Measurements from ENCODE around the gene MTUS2. TPM values are rescaled to one million over a fixed set of nuclear protein-coding genes. Genes with fewer than 3 reads are reported as not detected.
"Not testable (repeated sequence)": the region's sequence is repeated elsewhere in the genome, so short reads cannot be mapped to it uniquely, and the experiment has no call there.

Gene MTUS2
- polyA plus RNA-seq, 2 of the 4 experiments (the other 2 are of a cell fraction): not detected

DNA sequence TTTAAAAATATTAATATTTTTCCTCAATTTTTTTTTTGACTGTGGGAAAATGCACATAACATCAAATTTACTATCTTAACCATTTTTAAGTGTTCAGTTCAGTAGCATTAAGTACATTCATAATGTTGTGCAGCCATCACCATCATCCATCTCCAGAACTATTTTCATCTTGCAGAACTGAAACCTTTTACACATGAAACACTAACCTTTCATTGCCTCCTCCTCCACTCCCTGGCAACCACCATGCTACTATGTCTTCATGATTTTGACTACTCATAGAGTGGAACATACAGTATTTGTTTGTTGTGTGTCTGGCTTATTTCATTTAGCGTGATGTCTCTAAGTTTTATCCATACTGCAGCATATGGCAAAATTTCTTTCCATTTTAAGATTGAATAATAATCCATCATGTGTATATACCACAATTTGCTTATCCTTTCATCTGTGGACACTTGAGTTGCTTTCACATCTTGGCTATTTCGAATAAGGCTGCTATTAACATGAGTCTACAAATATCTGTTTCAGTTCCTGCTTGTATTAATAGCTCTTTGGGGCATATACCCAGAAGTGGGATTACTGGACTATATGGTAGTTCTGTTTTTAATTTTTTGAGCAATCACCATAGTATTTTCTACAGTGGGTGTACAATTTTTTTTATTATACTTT, 376.4 kb downstream of the MTUS2 start:
- TF ChIP-seq JUNB (IDR thresholded peaks at IDR 0.05) (no peak), E2F6 (IDR thresholded peaks at IDR 0.05; ENCODE audit: borderline replicate concordance, low read depth) (no peak), HOXB5 (CRISPR knock-in tag; IDR thresholded peaks at IDR 0.05) (no peak), EHMT2 (IDR thresholded peaks at IDR 0.05; ENCODE audit: low read depth) (no peak)
- DNase-seq (ENCODE audit: low read depth in 1 of 2, low spot score in 1 of 2): no peak

GRCh38 chr13:29202753-29203152, 382.6 kb downstream of the MTUS2 start:
- H3K9me3 ChIP-seq; H3K4me3 ChIP-seq; H3K4me1 ChIP-seq; POLR2A ChIA-PET; H3K27ac ChIP-seq; H3K4me2 ChIP-seq; FAIRE-seq; CTCF ChIA-PET; DNase-seq (ENCODE audit: low read depth in 1 of 2, low spot score in 1 of 2); ATAC-seq: not testable (repeated sequence)
- 25% methylated on average over 5 of the region's 6 CpGs for WGBS (ENCODE audit: missing lambda C conversion rate)

More for the DNA sequence above, 376.4 kb downstream of the MTUS2 start:
- ChIA-PET CTCF (no interaction called here), POLR2A (no interaction called here)
- no peak overlapping the region for H3K4me3 ChIP-seq
- no peaks in the 10 kb centered on the region for H3K4me1 ChIP-seq
- no peak for ATAC-seq
- 4% methylated on average over 2 of the region's 2 CpGs for WGBS (ENCODE audit: missing lambda C conversion rate)
- no peak overlapping the region for H3K4me2 ChIP-seq
- no peaks in the 10 kb centered on the region for H3K9me3 ChIP-seq
- H3K27ac ChIP-seq: no peak overlapping the region
- no peak for FAIRE-seq

DNA sequence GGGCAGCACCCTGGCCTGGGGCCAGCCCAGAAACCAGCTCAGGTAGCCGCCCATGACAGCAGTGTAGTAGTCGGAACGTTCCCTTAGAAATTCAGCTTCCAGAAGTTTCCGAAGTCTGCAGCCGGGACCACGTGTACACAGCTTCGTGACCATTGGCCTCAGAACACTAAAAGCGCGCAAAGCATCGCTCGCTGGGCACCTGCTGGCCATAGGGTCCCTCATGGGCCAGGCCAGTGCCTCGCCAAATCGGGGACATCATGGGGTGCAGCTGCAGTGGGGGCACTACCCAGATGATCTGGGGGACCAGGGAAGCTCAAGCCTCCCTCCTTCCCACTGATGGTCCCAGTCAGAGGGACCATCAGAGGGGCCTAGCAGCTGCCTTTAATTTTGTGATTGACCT, 384.5 kb downstream of the MTUS2 start:
- DNase-seq (ENCODE audit: low read depth in 1 of 2, low spot score in 1 of 2) (no peak), ATAC-seq (no peak), FAIRE-seq (no peak)
- Histone ChIP-seq H3K27ac (no peak overlapping the region), H3K9me3 (no peaks in the 10 kb centered on the region), H3K4me3 (no peak overlapping the region), H3K4me1 (no peaks in the 10 kb centered on the region), H3K4me2 (no peak overlapping the region)
- ChIA-PET CTCF (no interaction called here), POLR2A (no interaction called here)
- TF ChIP-seq CTCF (IDR thresholded peaks at IDR 0.05) (no peak), RNF2 (IDR thresholded peaks at IDR 0.05; ENCODE audit: borderline replicate concordance, low read depth) (no peak), NPAS2 (CRISPR knock-in tag; IDR thresholded peaks at IDR 0.05; ENCODE audit: borderline replicate concordance) (no peak), KDM5A (IDR thresholded peaks at IDR 0.05) (no peak), EP300 (IDR thresholded peaks at IDR 0.05) (no peak), SREBF2 (IDR thresholded peaks at IDR 0.05) (no peak), CBX8 (IDR thresholded peaks at IDR 0.05) (no peak), TFCP2L1 (CRISPR knock-in tag; IDR thresholded peaks at IDR 0.05) (no peak), HOXA7 (CRISPR knock-in tag; IDR thresholded peaks at IDR 0.05) (no peak), MAZ (IDR thresholded peaks at IDR 0.05; ENCODE audit: borderline replicate concordance, low read depth, low read length) (no peak)
- TF ChIP-seq, protein P1, sequence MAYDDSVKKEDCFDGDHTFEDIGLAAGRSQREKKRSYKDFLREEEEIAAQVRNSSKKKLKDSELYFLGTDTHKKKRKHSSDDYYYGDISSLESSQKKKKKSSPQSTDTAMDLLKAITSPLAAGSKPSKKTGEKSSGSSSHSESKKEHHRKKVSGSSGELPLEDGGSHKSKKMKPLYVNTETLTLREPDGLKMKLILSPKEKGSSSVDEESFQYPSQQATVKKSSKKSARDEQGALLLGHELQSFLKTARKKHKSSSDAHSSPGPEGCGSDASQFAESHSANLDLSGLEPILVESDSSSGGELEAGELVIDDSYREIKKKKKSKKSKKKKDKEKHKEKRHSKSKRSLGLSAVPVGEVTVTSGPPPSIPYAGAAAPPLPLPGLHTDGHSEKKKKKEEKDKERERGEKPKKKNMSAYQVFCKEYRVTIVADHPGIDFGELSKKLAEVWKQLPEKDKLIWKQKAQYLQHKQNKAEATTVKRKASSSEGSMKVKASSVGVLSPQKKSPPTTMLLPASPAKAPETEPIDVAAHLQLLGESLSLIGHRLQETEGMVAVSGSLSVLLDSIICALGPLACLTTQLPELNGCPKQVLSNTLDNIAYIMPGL (CRISPR knock-in tag; IDR thresholded peaks at IDR 0.05; ENCODE audit: borderline replicate concordance): no peak
- WGBS (ENCODE audit: missing lambda C conversion rate): 16% methylated on average over 7 of the region's 13 CpGs

DNA sequence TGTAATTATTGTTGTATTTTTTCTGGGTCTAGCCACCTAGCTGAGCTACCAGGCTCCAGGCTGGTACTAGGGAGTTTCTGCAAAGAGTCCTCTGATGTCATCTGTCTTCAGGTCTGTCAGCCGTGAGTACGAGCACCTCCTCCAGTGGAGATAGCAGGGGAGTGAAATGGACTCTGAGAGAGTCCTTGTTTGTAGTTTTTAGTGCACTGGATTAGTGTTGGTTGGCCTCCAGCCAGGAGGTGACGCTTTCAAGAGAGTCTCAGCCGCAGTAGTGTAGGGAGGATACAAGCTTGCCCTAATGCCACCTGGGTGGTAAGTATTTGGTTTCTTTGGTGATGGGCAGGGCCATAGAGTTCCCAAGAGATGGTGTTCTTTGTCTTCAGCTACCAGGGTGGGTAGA, 390.5 kb downstream of the MTUS2 start:
- FAIRE-seq (no peak), ATAC-seq (no peak), DNase-seq (ENCODE audit: low read depth in 1 of 2, low spot score in 1 of 2) (no peak)
- CTCF ChIA-PET: no interaction called here
- Histone ChIP-seq H3K4me2 (no peak overlapping the region), H3K4me3 (no peak overlapping the region), H3K27ac (no peak overlapping the region), H3K9me3 (no peaks in the 10 kb centered on the region), H3K4me1 (no peaks in the 10 kb centered on the region)
- POLR2A ChIA-PET: no interaction called here
- WGBS (ENCODE audit: missing lambda C conversion rate): 0% methylated on average over 2 of the region's 4 CpGs
- TF ChIP-seq, protein P2, sequence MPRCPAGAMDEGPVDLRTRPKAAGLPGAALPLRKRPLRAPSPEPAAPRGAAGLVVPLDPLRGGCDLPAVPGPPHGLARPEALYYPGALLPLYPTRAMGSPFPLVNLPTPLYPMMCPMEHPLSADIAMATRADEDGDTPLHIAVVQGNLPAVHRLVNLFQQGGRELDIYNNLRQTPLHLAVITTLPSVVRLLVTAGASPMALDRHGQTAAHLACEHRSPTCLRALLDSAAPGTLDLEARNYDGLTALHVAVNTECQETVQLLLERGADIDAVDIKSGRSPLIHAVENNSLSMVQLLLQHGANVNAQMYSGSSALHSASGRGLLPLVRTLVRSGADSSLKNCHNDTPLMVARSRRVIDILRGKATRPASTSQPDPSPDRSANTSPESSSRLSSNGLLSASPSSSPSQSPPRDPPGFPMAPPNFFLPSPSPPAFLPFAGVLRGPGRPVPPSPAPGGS (IDR thresholded peaks at IDR 0.05): no peak
- no peak for TF ChIP-seq ZFP36 (IDR thresholded peaks at IDR 0.05; ENCODE audit: borderline replicate concordance, partially characterized antibody)
- TF ChIP-seq, protein P3, sequence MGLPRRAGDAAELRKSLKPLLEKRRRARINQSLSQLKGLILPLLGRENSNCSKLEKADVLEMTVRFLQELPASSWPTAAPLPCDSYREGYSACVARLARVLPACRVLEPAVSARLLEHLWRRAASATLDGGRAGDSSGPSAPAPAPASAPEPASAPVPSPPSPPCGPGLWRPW (IDR thresholded peaks at IDR 0.05): no peak
- no peak for TF ChIP-seq KDM5A (IDR thresholded peaks at IDR 0.05)
- TF ChIP-seq CHD2 (IDR thresholded peaks at IDR 0.05; ENCODE audit: low read length, partially characterized antibody): no peak
- no peak for TF ChIP-seq RNF2 (IDR thresholded peaks at IDR 0.05; ENCODE audit: borderline replicate concordance, low read depth)
- TF ChIP-seq EP300 (IDR thresholded peaks at IDR 0.05): no peak
- no peak for TF ChIP-seq CBX2 (IDR thresholded peaks at IDR 0.05; ENCODE audit: borderline replicate concordance, low read depth)
- TF ChIP-seq POLR2AphosphoS2 (conservative IDR thresholded peaks at IDR 0.05; ENCODE audit: low read length): no peak
- TF ChIP-seq TP53 (CRISPR knock-in tag; IDR thresholded peaks at IDR 0.05): no peak
- TF ChIP-seq HOXB5 (CRISPR knock-in tag; IDR thresholded peaks at IDR 0.05): no peak
- TF ChIP-seq ZSCAN20 (CRISPR knock-in tag; IDR thresholded peaks at IDR 0.05): no peak
- TF ChIP-seq, protein P4, sequence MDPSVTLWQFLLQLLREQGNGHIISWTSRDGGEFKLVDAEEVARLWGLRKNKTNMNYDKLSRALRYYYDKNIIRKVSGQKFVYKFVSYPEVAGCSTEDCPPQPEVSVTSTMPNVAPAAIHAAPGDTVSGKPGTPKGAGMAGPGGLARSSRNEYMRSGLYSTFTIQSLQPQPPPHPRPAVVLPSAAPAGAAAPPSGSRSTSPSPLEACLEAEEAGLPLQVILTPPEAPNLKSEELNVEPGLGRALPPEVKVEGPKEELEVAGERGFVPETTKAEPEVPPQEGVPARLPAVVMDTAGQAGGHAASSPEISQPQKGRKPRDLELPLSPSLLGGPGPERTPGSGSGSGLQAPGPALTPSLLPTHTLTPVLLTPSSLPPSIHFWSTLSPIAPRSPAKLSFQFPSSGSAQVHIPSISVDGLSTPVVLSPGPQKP (IDR thresholded peaks at IDR 0.05; ENCODE audit: low read depth, low read length): no peak
